ENCODE measurements around the gene RNF220.

The RNF220 gene

DNA sequence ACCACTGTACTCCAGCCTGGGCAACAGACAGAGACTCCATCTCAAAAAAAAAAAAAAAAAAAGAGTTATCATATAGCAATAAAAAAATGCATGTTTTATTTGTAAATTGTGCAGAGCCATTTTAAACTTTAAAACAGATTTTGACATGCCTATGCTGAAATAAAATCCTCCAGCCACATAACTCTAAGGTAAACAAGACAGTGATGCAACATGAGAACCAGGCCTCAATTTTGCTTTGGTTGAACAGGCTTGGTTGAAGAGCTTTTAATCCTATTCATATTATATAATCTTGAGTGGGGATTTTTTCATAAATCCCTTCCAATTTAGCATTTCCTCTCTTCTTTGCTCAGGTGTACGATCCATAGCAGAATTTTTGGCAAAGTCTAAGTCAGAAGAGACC lies 295.5 kb downstream of the RNF220 start:
- ATAC-seq = no peak
- TF ChIP-seq ESRRG (CRISPR knock-in tag; IDR thresholded peaks at IDR 0.05) = no peak
- TF ChIP-seq BACH2 (CRISPR knock-in tag; IDR thresholded peaks at IDR 0.05; ENCODE audit: borderline replicate concordance) = no peak
- TF ChIP-seq ZC3H10 (CRISPR knock-in tag; IDR thresholded peaks at IDR 0.05) = no peak
- TF ChIP-seq ZNF8 (CRISPR knock-in tag; IDR thresholded peaks at IDR 0.05) = no peak
- no peak for TF ChIP-seq PPARA (CRISPR knock-in tag; IDR thresholded peaks at IDR 0.05; ENCODE audit: borderline replicate concordance)
- TF ChIP-seq ZNF70 (CRISPR knock-in tag; IDR thresholded peaks at IDR 0.05) = no peak
- TF ChIP-seq, protein P1, sequence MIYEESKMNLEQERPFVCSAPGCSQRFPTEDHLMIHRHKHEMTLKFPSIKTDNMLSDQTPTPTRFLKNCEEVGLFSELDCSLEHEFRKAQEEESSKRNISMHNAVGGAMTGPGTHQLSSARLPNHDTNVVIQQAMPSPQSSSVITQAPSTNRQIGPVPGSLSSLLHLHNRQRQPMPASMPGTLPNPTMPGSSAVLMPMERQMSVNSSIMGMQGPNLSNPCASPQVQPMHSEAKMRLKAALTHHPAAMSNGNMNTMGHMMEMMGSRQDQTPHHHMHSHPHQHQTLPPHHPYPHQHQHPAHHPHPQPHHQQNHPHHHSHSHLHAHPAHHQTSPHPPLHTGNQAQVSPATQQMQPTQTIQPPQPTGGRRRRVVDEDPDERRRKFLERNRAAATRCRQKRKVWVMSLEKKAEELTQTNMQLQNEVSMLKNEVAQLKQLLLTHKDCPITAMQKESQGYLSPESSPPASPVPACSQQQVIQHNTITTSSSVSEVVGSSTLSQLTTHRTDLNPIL (CRISPR knock-in tag; IDR thresholded peaks at IDR 0.05; ENCODE audit: low read depth) = no peak
- TF ChIP-seq, protein P2, sequence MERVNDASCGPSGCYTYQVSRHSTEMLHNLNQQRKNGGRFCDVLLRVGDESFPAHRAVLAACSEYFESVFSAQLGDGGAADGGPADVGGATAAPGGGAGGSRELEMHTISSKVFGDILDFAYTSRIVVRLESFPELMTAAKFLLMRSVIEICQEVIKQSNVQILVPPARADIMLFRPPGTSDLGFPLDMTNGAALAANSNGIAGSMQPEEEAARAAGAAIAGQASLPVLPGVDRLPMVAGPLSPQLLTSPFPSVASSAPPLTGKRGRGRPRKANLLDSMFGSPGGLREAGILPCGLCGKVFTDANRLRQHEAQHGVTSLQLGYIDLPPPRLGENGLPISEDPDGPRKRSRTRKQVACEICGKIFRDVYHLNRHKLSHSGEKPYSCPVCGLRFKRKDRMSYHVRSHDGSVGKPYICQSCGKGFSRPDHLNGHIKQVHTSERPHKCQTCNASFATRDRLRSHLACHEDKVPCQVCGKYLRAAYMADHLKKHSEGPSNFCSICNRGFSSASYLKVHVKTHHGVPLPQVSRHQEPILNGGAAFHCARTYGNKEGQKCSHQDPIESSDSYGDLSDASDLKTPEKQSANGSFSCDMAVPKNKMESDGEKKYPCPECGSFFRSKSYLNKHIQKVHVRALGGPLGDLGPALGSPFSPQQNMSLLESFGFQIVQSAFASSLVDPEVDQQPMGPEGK (CRISPR knock-in tag; IDR thresholded peaks at IDR 0.05; ENCODE audit: borderline replicate concordance) = no peak
- no peak for TF ChIP-seq OSR1 (CRISPR knock-in tag; IDR thresholded peaks at IDR 0.05)
- no peak for TF ChIP-seq TOX (CRISPR knock-in tag; IDR thresholded peaks at IDR 0.05; ENCODE audit: borderline replicate concordance)
- TF ChIP-seq ZFP30 (CRISPR knock-in tag; IDR thresholded peaks at IDR 0.05) = no peak
- TF ChIP-seq, protein P3, sequence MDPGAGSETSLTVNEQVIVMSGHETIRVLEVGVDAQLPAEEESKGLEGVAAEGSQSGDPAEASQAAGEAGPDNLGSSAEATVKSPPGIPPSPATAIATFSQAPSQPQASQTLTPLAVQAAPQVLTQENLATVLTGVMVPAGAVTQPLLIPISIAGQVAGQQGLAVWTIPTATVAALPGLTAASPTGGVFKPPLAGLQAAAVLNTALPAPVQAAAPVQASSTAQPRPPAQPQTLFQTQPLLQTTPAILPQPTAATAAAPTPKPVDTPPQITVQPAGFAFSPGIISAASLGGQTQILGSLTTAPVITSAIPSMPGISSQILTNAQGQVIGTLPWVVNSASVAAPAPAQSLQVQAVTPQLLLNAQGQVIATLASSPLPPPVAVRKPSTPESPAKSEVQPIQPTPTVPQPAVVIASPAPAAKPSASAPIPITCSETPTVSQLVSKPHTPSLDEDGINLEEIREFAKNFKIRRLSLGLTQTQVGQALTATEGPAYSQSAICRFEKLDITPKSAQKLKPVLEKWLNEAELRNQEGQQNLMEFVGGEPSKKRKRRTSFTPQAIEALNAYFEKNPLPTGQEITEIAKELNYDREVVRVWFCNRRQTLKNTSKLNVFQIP (CRISPR knock-in tag; IDR thresholded peaks at IDR 0.05; ENCODE audit: borderline replicate concordance, low read depth) = no peak

DNA sequence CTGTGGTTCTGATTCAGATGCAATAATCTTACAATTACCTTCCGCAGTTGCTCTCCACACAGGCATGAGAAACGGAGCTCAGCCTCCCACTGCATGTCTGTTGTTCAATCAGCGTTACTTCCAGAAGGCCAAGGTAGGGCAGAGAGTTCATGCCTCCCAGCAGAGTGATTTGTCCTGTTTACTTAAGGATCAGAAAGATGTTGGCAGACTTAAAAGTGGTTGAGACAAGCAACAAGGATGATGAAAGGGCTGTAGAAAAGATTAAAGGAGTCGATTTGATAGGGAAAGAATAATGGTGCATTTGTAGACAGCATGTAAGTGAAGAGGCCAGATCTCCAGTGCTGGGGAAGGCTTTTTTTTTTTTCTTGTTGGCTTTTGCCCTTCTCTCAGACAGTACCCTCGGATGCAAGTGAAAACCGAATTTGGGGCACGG lies 296.1 kb downstream of the RNF220 start:
- TF ChIP-seq RARB (CRISPR knock-in tag; IDR thresholded peaks at IDR 0.05) (no peak), OSR1 (CRISPR knock-in tag; IDR thresholded peaks at IDR 0.05) (no peak), TOX (CRISPR knock-in tag; IDR thresholded peaks at IDR 0.05; ENCODE audit: borderline replicate concordance) (no peak), ESRRG (CRISPR knock-in tag; IDR thresholded peaks at IDR 0.05) (no peak), ZNF70 (CRISPR knock-in tag; IDR thresholded peaks at IDR 0.05) (no peak), CSDC2 (CRISPR knock-in tag; IDR thresholded peaks at IDR 0.05) (no peak), ZNF8 (CRISPR knock-in tag; IDR thresholded peaks at IDR 0.05) (no peak), ZC3H10 (CRISPR knock-in tag; IDR thresholded peaks at IDR 0.05) (no peak), BACH2 (CRISPR knock-in tag; IDR thresholded peaks at IDR 0.05; ENCODE audit: borderline replicate concordance) (no peak), PPARA (CRISPR knock-in tag; IDR thresholded peaks at IDR 0.05; ENCODE audit: borderline replicate concordance) (no peak), ARNTL (CRISPR knock-in tag; IDR thresholded peaks at IDR 0.05; ENCODE audit: borderline replicate concordance, low read depth) (no peak)
- TF ChIP-seq, protein P4, sequence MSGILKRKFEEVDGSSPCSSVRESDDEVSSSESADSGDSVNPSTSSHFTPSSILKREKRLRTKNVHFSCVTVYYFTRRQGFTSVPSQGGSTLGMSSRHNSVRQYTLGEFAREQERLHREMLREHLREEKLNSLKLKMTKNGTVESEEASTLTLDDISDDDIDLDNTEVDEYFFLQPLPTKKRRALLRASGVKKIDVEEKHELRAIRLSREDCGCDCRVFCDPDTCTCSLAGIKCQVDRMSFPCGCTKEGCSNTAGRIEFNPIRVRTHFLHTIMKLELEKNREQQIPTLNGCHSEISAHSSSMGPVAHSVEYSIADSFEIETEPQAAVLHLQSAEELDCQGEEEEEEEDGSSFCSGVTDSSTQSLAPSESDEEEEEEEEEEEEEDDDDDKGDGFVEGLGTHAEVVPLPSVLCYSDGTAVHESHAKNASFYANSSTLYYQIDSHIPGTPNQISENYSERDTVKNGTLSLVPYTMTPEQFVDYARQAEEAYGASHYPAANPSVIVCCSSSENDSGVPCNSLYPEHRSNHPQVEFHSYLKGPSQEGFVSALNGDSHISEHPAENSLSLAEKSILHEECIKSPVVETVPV (CRISPR knock-in tag; IDR thresholded peaks at IDR 0.05) = no peak
- TF ChIP-seq, protein P1 (CRISPR knock-in tag; IDR thresholded peaks at IDR 0.05; ENCODE audit: low read depth) = no peak
- TF ChIP-seq, protein P2 (CRISPR knock-in tag; IDR thresholded peaks at IDR 0.05; ENCODE audit: borderline replicate concordance) = no peak
- TF ChIP-seq, protein P3 (CRISPR knock-in tag; IDR thresholded peaks at IDR 0.05; ENCODE audit: borderline replicate concordance, low read depth) = no peak
- TF ChIP-seq, protein P5, sequence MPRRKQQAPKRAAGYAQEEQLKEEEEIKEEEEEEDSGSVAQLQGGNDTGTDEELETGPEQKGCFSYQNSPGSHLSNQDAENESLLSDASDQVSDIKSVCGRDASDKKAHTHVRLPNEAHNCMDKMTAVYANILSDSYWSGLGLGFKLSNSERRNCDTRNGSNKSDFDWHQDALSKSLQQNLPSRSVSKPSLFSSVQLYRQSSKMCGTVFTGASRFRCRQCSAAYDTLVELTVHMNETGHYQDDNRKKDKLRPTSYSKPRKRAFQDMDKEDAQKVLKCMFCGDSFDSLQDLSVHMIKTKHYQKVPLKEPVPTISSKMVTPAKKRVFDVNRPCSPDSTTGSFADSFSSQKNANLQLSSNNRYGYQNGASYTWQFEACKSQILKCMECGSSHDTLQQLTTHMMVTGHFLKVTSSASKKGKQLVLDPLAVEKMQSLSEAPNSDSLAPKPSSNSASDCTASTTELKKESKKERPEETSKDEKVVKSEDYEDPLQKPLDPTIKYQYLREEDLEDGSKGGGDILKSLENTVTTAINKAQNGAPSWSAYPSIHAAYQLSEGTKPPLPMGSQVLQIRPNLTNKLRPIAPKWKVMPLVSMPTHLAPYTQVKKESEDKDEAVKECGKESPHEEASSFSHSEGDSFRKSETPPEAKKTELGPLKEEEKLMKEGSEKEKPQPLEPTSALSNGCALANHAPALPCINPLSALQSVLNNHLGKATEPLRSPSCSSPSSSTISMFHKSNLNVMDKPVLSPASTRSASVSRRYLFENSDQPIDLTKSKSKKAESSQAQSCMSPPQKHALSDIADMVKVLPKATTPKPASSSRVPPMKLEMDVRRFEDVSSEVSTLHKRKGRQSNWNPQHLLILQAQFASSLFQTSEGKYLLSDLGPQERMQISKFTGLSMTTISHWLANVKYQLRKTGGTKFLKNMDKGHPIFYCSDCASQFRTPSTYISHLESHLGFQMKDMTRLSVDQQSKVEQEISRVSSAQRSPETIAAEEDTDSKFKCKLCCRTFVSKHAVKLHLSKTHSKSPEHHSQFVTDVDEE (CRISPR knock-in tag; IDR thresholded peaks at IDR 0.05) = no peak
- ATAC-seq = no peak

Measured in SK-N-SH treated with all-trans-retinoic acid at 6 μM for 48 hours (cell line).